Measurements from ENCODE around the gene ZBTB7A.
"Not testable (repeated sequence)": the region's sequence is repeated elsewhere in the genome, so short reads cannot be mapped to it uniquely, and the experiment has no call there.

The ZBTB7A gene

DNA sequence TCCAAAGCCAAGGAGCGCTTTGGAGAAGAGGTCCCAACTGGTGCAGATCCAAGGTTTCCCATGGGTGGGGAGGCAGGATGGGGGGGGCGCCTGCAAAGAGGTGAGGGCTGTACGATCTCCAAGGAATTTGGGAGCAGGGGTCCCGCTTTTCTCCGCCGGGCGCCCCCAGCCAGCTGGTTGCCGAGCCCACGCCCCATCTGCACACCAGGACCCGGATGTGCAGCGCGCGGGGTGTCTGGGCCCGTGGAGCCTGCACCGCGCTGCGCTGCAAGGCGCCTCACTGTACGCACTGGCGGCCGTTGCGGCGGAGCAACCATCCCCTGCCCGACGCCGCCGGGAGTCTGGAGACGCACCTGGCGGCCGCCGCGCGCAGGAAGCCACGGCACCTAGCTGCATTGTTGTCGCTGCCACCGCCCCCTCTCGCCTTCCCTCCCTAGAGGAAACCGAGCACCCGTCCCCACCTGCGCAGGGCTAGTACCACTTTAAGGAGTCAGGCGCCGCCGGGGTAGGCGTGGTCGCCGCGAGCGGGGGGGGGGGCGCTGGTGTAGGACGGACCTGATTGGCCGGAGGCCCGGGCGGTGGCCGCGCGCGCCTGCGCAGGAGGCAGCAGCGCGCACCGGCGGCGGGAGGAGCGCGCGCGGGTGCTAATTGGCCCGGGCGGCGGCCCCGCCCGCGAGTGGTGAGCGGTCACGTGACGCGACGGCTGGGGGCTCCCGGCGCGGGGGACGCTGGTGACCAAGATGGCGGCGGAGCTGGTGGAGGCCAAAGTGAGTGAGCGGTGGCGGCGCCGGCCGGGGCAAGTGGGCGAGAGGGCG, 59.5 kb downstream of the ZBTB7A start, which contains the start of gene PIAS4:
Gene PIAS4 (plus strand): TSS at position 716 of the 815 bp plus-strand sequence. CDS start 25 bp downstream, at position 741.
- Histone ChIP-seq H3K27me3 (replicated peaks; ENCODE audit: control insufficient read depth, insufficient read depth, low read length) (no peaks in the 10 kb centered on the region), H3K4me1 (ENCODE audit: control insufficient read depth, insufficient read depth, low read length) (peaks cover 26% of the 10 kb centered on the region), H3K36me3 (ENCODE audit: control insufficient read depth, insufficient read depth, low read length, severe bottlenecking) (peaks cover 4% of the 10 kb centered on the region), H3K4me3 (ENCODE audit: low read length) (peak within 1 kb of the TSS; percentile 94), H3K9me3 (ENCODE audit: control insufficient read depth, low read length) (no peaks in the 10 kb centered on the region), H3K9ac (ENCODE audit: low read length) (peak within 1 kb of the TSS; percentile 90)
- peak; percentile 98 for DNase-seq (ENCODE audit: low read depth)

DNA sequence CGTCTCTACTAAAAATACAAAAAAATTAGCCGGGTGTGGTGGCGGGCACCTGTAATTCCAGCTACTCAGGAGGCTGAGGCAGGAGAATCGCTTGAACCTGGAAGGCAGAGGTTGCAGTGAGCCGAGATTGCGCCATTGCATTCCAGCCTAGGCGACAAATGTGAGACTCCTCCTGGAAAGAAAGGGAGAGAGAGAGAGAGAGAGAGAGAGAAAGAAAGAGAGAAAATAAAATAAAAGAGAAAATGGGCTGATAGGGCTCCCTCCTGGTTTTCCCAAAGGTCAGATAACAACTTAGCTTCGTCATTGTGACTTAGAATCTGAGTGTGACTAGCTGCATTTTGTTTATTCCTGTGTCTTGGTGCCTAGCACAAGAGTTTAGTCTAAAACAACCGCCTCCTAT, 61.3 kb downstream of the ZBTB7A start:
- peaks cover 23% of the 10 kb centered on the region for H3K4me1 ChIP-seq (ENCODE audit: control insufficient read depth, insufficient read depth, low read length)
- H3K4me3 ChIP-seq (ENCODE audit: low read length); H3K27me3 ChIP-seq (replicated peaks; ENCODE audit: control insufficient read depth, insufficient read depth, low read length); DNase-seq (ENCODE audit: low read depth); H3K36me3 ChIP-seq (ENCODE audit: control insufficient read depth, insufficient read depth, low read length, severe bottlenecking); H3K9ac ChIP-seq (ENCODE audit: low read length); H3K9me3 ChIP-seq (ENCODE audit: control insufficient read depth, low read length): not testable (repeated sequence)

DNA sequence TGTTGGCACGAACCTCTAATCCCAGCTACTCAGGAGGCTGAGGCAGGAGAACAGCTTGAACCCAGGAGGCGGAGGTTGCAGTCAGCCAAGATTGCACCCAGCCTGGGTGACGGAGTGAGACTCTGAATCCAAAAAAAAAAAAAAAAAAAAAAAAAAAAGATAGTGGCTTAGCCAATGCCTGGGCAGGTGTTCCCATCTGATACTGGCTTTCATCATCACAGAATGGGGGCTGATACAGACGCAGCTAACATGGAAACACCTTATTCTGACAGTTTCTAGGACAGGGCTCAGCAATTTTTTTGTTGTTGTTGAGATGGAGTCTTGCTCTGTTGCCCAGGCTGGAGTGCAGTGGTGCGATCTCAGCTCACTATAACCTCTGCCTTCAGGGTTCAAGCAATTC, 65.9 kb downstream of the ZBTB7A start:
- H3K9ac ChIP-seq (ENCODE audit: low read length); H3K36me3 ChIP-seq (ENCODE audit: control insufficient read depth, insufficient read depth, low read length, severe bottlenecking); H3K27me3 ChIP-seq (replicated peaks; ENCODE audit: control insufficient read depth, insufficient read depth, low read length); H3K9me3 ChIP-seq (ENCODE audit: control insufficient read depth, low read length); DNase-seq (ENCODE audit: low read depth); H3K4me3 ChIP-seq (ENCODE audit: low read length); H3K4me1 ChIP-seq (ENCODE audit: control insufficient read depth, insufficient read depth, low read length): not testable (repeated sequence)

DNA sequence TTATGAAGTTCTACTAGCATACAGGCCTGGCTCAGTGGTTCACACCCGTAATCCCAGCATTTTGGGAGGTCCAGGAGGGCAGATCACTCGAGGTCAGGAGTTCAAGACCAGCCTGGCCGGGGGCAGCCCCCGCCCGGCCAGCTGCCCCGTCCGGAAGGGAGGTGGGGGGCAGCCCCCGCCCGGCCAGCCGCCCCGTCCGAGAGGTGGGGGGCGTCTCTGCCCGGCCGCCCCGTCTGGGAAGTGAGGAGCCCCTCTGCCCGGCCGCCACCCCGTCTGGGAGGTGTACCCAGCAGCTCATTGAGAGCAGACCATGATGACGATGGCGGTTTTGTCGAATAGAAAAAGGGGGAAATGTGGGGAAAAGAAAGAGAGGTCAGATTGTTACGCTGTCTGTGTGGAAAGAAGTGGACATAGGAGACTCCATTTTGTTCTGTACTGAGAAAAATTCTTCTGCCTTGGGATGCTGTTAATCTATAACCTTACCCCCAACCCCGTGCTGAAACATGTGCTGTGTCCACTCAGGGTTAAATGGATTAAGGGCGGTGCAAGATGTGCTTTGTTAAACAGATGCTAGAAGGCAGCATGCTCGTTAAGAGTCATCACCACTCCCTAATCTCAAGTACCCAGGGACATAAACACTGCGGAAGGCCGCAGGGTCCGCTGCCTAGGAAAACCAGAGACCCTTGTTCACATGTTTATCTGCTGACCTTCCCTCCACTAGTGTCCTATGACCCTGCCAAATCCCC, 67.9 kb downstream of the ZBTB7A start:
- DNase-seq (ENCODE audit: low read depth); H3K4me1 ChIP-seq (ENCODE audit: control insufficient read depth, insufficient read depth, low read length); H3K36me3 ChIP-seq (ENCODE audit: control insufficient read depth, insufficient read depth, low read length, severe bottlenecking); H3K9ac ChIP-seq (ENCODE audit: low read length); H3K4me3 ChIP-seq (ENCODE audit: low read length); H3K9me3 ChIP-seq (ENCODE audit: control insufficient read depth, low read length); H3K27me3 ChIP-seq (replicated peaks; ENCODE audit: control insufficient read depth, insufficient read depth, low read length): not testable (repeated sequence)

DNA sequence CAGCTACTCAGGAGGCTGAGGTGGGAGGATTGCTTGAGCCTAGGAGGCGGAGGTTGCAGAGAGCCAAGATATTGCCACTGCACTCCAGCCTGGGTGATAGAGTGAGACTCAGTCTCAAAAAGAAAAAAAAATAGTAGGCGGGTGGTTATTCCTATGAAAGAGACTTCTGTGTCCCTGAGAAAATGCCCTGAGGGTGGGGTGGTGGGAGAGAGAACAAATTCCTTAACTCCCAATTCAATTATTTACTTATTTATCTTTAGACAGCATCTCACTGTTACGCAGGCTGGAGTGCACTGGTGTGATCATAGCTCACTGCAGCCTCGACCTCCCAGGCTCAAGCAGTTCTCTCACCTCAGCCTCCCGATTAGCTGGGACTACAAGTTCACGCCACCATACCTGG, 71.1 kb downstream of the ZBTB7A start:
- H3K9ac ChIP-seq (ENCODE audit: low read length) = no peak overlapping the region
- H3K4me3 ChIP-seq (ENCODE audit: low read length) = no peak overlapping the region
- H3K9me3 ChIP-seq (ENCODE audit: control insufficient read depth, low read length) = no peaks in the 10 kb centered on the region
- no peaks in the 10 kb centered on the region for H3K36me3 ChIP-seq (ENCODE audit: control insufficient read depth, insufficient read depth, low read length, severe bottlenecking)
- no peak for DNase-seq (ENCODE audit: low read depth)
- no peaks in the 10 kb centered on the region for H3K4me1 ChIP-seq (ENCODE audit: control insufficient read depth, insufficient read depth, low read length)
- no peaks in the 10 kb centered on the region for H3K27me3 ChIP-seq (replicated peaks; ENCODE audit: control insufficient read depth, insufficient read depth, low read length)
